ENCODE data around the gene BCR. TPM values are rescaled to one million over a fixed set of nuclear protein-coding genes. Genes with fewer than 3 reads are reported as not detected.

BCR gene
- polyA plus RNA-seq, 1 experiment = 24.0 TPM

- Histone ChIP-seq H3K27me3 (ENCODE audit: control insufficient read depth, insufficient read depth, low read length) (no peaks in the 10 kb centered on the region), H3K4me3 (ENCODE audit: low read depth, low read length) (no peak overlapping the region), H3K36me3 (ENCODE audit: control insufficient read depth, insufficient read depth, low read length) (peaks cover 4% of the 10 kb centered on the region)
- DNase-seq (ENCODE audit: low read depth) = no peak
- ChIA-PET POLR2A (no interaction called here), CTCF (interaction anchor here (1.1 to 3.3 kb wide), 3 partner anchors 30 to 77 kb away, joined by 3 to 8 read pairs (median 8); no protein-coding TSS in a partner anchor)
- TF ChIP-seq CTCF (IDR thresholded peaks at IDR 0.05; ENCODE audit: insufficient read depth, low read depth, low read length) = no peak
These were observed 71.3 kb downstream of the BCR start for GRCh38 chr22:23251445-23252093.

GRCh38 chr22:23253475-23254055, 73.3 kb downstream of the BCR start:
- peaks cover 4% of the 10 kb centered on the region for H3K36me3 ChIP-seq (ENCODE audit: control insufficient read depth, insufficient read depth, low read length)
- CTCF ChIA-PET = interaction anchor here (0.6 to 1.0 kb wide), 2 partner anchors 11 to 27 kb away, joined by 4 to 6 read pairs; no protein-coding TSS in a partner anchor

GRCh38 chr22:23255506-23256170, 75.3 kb downstream of the BCR start:
- CTCF ChIA-PET = interaction anchor here (1.1 to 1.3 kb wide), 3 partner anchors 12 to 81 kb away, joined by 3 to 7 read pairs (median 4); no protein-coding TSS in a partner anchor
- no peaks in the 10 kb centered on the region for H3K27me3 ChIP-seq (ENCODE audit: control insufficient read depth, insufficient read depth, low read length)
- H3K36me3 ChIP-seq (ENCODE audit: control insufficient read depth, insufficient read depth, low read length) = peaks cover 4% of the 10 kb centered on the region
- H3K4me3 ChIP-seq (ENCODE audit: low read depth, low read length) = no peak overlapping the region
- POLR2A ChIA-PET = no interaction called here
- no peak for TF ChIP-seq CTCF (IDR thresholded peaks at IDR 0.05; ENCODE audit: insufficient read depth, low read depth, low read length)
- no peak for DNase-seq (ENCODE audit: low read depth)

More at GRCh38 chr22:23253475-23254055, 73.3 kb downstream of the BCR start:
- TF ChIP-seq CTCF (IDR thresholded peaks at IDR 0.05; ENCODE audit: insufficient read depth, low read depth, low read length) = no peak
- H3K4me3 ChIP-seq (ENCODE audit: low read depth, low read length) = no peak overlapping the region
- DNase-seq (ENCODE audit: low read depth) = no peak
- POLR2A ChIA-PET = no interaction called here
- no peaks in the 10 kb centered on the region for H3K27me3 ChIP-seq (ENCODE audit: control insufficient read depth, insufficient read depth, low read length)

- Histone ChIP-seq H3K4me3 (ENCODE audit: low read depth, low read length) (no peak overlapping the region), H3K36me3 (ENCODE audit: control insufficient read depth, insufficient read depth, low read length) (peaks cover 6% of the 10 kb centered on the region), H3K27me3 (ENCODE audit: control insufficient read depth, insufficient read depth, low read length) (no peaks in the 10 kb centered on the region)
- no peak for TF ChIP-seq CTCF (IDR thresholded peaks at IDR 0.05; ENCODE audit: insufficient read depth, low read depth, low read length)
- ChIA-PET POLR2A (no interaction called here), CTCF (no interaction called here)
- no peak for DNase-seq (ENCODE audit: low read depth)
These were observed 76.0 kb downstream of the BCR start for GRCh38 chr22:23256171-23256932.
